ENCODE data around the gene RGS3. TPM values are rescaled to one million over a fixed set of nuclear protein-coding genes. Genes with fewer than 3 reads are reported as not detected.

RGS3 gene
- total RNA-seq, 4 donors from 2014 or later, result 43.0 to 66.2 (median 55.6) TPM

GRCh38 chr9:113535756-113536155, 72.2 kb downstream of the RGS3 start:
- H3K27ac ChIP-seq, result peak overlapping the region in 1 of 3 donors; percentile 15
- no peak for DNase-seq
- H3K27me3 ChIP-seq, result no peaks in the 10 kb centered on the region
- WGBS, 2 donors, result 88 to 98% methylated on average over 6 of the region's 6 CpGs
- H3K36me3 ChIP-seq, result no peaks in the 10 kb centered on the region
- H3K4me1 ChIP-seq, result peaks cover under 1 to 29% of the 10 kb centered on the region in 2 donors
- no peak for TF ChIP-seq CTCF (IDR thresholded peaks at IDR 0.05)
- no peak for TF ChIP-seq POLR2A (IDR thresholded peaks at IDR 0.05)
- H3K9me3 ChIP-seq, result no peaks in the 10 kb centered on the region
- H3K4me3 ChIP-seq (replicated peaks in 1 of 3), result no peak overlapping the region
- intact Hi-C loops (cut with DNase I), result no loop called here

DNA sequence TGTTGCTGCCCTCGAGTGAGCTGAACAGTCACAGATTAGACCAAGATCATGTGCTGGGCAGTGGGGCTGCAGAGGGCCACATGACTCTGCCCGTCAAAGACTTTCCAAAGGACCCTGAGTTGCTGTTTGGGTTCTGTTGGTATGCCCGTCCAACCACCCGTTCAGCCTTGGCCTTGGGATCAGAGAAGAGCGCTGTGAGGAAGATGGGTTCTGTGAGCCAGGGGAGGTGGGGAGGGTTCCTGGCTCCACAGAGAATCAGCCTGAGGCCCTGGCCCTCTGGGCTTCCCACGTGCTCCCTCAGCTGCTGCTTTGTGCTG, 72.6 kb downstream of the RGS3 start:
- intact Hi-C loops (cut with DNase I), result no loop called here
- DNase-seq, result no peak
- H3K9me3 ChIP-seq, result no peaks in the 10 kb centered on the region
- H3K4me3 ChIP-seq (replicated peaks in 1 of 3), result no peak overlapping the region
- H3K27me3 ChIP-seq, result no peaks in the 10 kb centered on the region
- no peak for TF ChIP-seq CTCF (IDR thresholded peaks at IDR 0.05)
- TF ChIP-seq POLR2A (IDR thresholded peaks at IDR 0.05), result no peak
- H3K27ac ChIP-seq, result peak overlapping the region in 1 of 3 donors; percentile 15
- 64 to 80% methylated on average over 5 to 6 of the region's 6 CpGs for WGBS, 2 donors
- H3K4me1 ChIP-seq, result peaks cover 4 to 33% of the 10 kb centered on the region in 2 donors
- H3K36me3 ChIP-seq, result no peaks in the 10 kb centered on the region

DNA sequence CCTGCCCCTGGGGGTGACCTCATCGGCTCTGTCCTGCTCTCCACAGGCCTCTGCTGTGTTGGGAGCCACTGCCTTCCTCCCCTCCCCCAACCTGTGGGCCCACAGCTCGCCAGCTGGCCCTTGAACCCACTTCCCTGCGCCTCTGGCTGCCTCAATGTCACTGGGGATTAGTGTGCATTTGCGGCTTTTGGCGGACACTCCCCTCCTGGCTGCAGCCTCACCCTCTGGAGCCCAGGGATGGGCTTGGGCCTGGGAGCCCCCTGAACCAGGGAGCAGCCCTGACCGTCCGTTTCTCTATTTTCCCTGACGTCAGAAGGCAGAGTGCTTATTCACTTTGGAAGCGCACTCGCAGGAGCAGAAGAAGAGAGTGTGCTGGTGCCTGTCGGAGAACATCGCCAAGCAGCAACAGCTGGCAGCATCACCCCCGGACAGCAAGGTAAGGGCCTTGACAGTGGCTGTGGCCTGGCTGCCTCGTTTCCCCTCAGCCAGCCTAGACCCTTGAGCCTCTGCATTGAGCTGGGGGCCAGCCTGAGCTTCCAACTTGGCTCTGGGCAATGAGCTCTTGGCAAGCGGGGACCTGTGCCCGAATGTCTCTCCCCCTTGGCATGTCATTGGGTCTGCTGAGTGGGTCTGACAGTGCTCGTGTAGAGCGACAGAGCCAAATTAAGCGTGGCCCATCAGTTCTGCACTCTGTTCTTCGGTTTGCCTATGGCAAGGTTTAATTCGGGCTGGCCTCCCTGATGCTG, 73.1 kb downstream of the RGS3 start:
- no peaks in the 10 kb centered on the region for H3K27me3 ChIP-seq
- no peak for DNase-seq
- H3K4me1 ChIP-seq, result peaks cover 4 to 34% of the 10 kb centered on the region in 2 donors
- TF ChIP-seq CTCF (IDR thresholded peaks at IDR 0.05), result no peak
- no peaks in the 10 kb centered on the region for H3K9me3 ChIP-seq
- no peak overlapping the region for H3K4me3 ChIP-seq (replicated peaks in 1 of 3)
- H3K36me3 ChIP-seq, result no peaks in the 10 kb centered on the region
- 83 to 88% methylated on average over 17 to 20 of the region's 21 CpGs for WGBS, 2 donors
- intact Hi-C loops (cut with DNase I), result no loop called here
- no peak overlapping the region for H3K27ac ChIP-seq

- no peaks in the 10 kb centered on the region for H3K27me3 ChIP-seq
- TF ChIP-seq POLR2A (IDR thresholded peaks at IDR 0.05), result no peak
- no peak for TF ChIP-seq CTCF (IDR thresholded peaks at IDR 0.05)
- no peak overlapping the region for H3K4me3 ChIP-seq (replicated peaks in 1 of 3)
- H3K27ac ChIP-seq, result no peak overlapping the region
- no peaks in the 10 kb centered on the region for H3K9me3 ChIP-seq
- intact Hi-C loops (cut with DNase I), result no loop called here
- DNase-seq, result no peak
- peaks cover 4 to 34% of the 10 kb centered on the region in 2 donors for H3K4me1 ChIP-seq
- 89 to 94% methylated on average over 7 of the region's 7 CpGs for WGBS, 2 donors
- no peaks in the 10 kb centered on the region for H3K36me3 ChIP-seq
Observed at GRCh38 chr9:113537229-113537810, 73.8 kb downstream of the RGS3 start.

DNA sequence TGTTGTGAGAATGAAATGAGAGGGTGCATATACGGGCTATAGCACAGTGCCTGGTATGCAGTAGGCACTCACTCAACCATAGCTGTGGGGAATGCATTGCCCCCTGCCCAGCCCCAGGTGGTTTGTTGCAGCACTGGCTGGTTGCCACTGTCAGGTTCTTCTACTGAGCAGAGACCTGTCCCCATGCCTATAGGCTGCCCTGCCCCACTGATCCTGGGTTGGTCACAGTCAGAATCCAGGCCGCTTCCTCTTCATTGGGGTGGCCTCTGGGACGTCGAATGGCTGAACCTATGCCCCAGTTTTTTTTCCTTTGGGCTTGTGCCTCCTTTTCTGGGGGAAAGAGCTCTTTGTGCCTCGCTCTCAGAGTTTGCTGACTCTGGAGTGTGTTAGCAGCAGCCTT, 74.6 kb downstream of the RGS3 start:
- intact Hi-C loops (cut with DNase I), result no loop called here
- no peak overlapping the region for H3K4me3 ChIP-seq (replicated peaks in 1 of 3)
- no peak overlapping the region for H3K27ac ChIP-seq
- no peaks in the 10 kb centered on the region for H3K9me3 ChIP-seq
- no peak for DNase-seq
- H3K4me1 ChIP-seq, result peaks cover 4 to 34% of the 10 kb centered on the region in 2 donors
- TF ChIP-seq CTCF (IDR thresholded peaks at IDR 0.05) (no peak), POLR2A (IDR thresholded peaks at IDR 0.05) (no peak)
- WGBS, 2 donors, result 79 to 85% methylated on average over 5 of the region's 5 CpGs
- H3K36me3 ChIP-seq, result no peaks in the 10 kb centered on the region
- H3K27me3 ChIP-seq, result no peaks in the 10 kb centered on the region

All from thyroid gland (tissue), 4 donors.